ENCODE data around the gene ZNF658.
"Not testable (repeated sequence)": the region's sequence is repeated elsewhere in the genome, so short reads cannot be mapped to it uniquely, and the experiment has no call there.

ZNF658 gene

DNA sequence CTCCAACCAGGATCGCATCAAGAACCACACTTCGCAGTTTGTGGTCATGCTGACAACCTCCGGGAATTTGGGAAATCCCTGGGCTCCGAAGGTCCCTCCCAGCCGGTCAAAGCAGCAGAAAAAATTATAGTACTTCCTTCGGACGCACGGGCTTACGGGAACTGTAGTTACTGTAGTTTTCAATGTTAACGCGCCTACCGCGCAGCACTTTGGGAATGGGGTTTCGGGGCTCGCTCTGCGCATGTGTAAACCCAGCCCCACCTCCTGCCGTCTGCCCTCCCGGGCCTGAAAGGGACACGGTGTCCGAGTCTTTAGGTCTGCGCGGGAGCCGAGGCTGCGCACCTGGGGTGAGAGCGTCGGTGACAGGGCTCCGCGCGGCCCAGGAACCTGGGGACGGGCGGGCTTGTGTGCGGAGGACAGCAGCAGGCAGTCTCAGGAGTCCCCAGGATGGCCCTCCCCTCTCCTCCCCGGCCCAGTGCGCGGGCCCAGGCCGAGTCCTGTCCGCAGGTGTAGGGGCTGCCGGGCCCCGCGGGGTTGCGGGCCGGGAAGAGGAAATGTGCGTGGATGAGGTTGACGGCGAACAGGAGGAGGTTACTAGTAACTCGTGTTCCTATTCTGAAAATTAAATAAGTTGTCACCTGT is at the start of gene ZNF658:
Gene ZNF658 (plus strand): TSS at position 236 of the 642 bp plus-strand sequence. CDS start 2,837 bp downstream, outside the sequence.
- peak; percentile 57 for DNase-seq

GRCh38 chr9:66861732-66862131 is 38.8 kb upstream of the ZNF658 start:
- not testable (repeated sequence) for DNase-seq

- not testable (repeated sequence) for DNase-seq
Observed at GRCh38 chr9:66868660-66869059, 31.9 kb upstream of the ZNF658 start.

GRCh38 chr9:66880605-66881004 is 19.9 kb upstream of the ZNF658 start:
- not testable (repeated sequence) for DNase-seq

- not testable (repeated sequence) for DNase-seq
Observed at GRCh38 chr9:66881847-66882246, 18.7 kb upstream of the ZNF658 start.

DNA sequence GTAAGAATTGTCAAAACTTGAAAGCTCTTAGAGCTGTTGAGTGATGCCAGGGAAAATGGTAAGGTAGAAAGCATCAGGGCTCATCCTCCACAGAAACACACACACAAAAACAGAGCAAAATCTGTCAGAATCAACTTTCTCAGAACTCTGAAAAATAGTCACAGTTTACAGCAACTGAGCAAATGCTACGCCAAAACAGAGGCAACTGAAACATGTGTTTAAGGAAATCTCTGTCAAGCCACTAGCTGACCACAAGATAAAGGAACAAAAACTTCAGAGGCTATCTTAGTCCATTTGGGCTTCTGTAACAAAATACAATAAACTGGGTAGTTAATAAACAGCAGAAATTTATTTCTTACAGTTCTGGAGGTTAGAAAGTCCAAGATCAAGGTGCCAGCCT is 10.2 kb upstream of the ZNF658 start:
- not testable (repeated sequence) for DNase-seq

DNA sequence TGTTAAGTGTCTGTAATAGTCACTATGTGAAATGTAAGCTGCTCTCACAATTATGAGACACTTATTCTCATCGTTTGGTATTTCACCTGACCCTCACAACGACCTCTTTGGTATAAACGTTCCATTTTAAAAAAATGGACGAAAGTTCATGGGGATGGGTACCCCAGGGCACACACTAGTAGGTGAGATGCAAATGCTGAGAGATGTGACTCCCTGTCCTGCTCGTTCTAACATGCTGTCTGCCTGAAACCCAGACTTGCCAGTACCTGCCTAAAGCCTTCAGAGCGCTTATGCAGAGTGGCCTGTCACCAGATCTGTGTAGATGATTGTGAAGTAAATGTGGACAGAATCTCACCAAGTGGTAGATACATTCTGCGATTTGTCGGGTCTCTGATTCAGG is 616 bp downstream of the ZNF658 start:
- not testable (repeated sequence) for DNase-seq

- not testable (repeated sequence) for DNase-seq
Observed at GRCh38 chr9:66909560-66909959, 9.0 kb downstream of the ZNF658 start.

GRCh38 chr9:66920072-66920471 is 19.5 kb downstream of the ZNF658 start:
- DNase-seq, result not testable (repeated sequence)

GRCh38 chr9:66936194-66936870 is 35.8 kb downstream of the ZNF658 start:
- DNase-seq, result not testable (repeated sequence)

- DNase-seq, result not testable (repeated sequence)
Observed at GRCh38 chr9:66937662-66938061, 37.1 kb downstream of the ZNF658 start.

DNA sequence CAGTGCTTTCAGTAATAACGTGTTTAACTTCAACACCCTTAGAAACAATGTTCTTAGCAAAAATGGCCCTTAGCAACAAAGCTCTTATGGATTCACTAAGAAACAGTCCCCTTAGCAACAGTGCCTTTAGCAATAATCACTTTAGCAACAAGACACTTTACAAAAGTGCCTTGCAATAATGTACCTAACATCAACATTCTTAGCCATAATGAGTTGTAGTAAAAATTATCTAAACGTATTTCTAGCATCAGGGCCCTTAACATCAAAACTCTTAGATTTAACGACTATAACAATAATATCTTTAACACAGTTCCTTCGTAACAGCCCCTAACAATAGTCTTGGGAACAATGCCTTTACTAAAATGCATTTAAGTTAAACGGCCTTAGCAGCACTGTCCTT is 37.8 kb downstream of the ZNF658 start:
- DNase-seq, result not testable (repeated sequence)

- DNase-seq, result not testable (repeated sequence)
Observed at GRCh38 chr9:66939878-66940830, 39.6 kb downstream of the ZNF658 start.

- DNase-seq, result not testable (repeated sequence)
Observed at GRCh38 chr9:66942400-66943155, 42.1 kb downstream of the ZNF658 start.

DNA sequence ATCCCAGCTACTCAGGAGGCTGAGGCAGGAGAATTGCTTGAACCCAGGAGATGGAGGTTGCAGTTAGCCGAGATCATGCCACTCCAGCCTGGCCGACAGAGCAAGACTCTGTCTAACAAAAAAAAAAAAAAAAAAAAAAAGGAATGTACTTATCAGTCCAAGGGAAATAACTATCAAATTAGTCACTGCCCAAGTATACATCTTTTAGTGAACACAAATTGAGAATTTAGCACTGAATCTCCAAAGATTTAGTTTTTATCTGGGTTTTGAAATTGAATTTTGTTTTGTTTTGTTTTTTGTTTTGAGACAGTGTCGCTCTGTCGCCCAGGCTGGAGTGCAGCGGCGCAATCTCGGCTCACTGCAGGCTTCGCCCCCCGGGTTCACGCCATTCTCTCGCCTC is 52.1 kb downstream of the ZNF658 start:
- not testable (repeated sequence) for DNase-seq

All from stimulated activated CD4-positive, alpha-beta T cell treated with anti-CD3 and anti-CD28 coated beads, Interleukin-4, amount 100 ng/mL, for 24 hours (primary cell).